EL (cell line): ENCODE data around the gene ZIC5.

Experiments used
- DNase-seq: peaks from one replicate; pipeline ENCODE4 v3.0.0-alpha.2; 2016

ZIC5 gene

GRCh38 chr13:99971576-99972189, at the start of gene ZIC5:
Gene ZIC5, minus strand, starts transcription at chr13:99971767. Its CDS starts 164 bp downstream, at chr13:99971603.
- DNase-seq: no peak

GRCh38 chr13:100019780-100020356, 48.3 kb upstream of the ZIC5 start:
- DNase-seq: no peak

DNA sequence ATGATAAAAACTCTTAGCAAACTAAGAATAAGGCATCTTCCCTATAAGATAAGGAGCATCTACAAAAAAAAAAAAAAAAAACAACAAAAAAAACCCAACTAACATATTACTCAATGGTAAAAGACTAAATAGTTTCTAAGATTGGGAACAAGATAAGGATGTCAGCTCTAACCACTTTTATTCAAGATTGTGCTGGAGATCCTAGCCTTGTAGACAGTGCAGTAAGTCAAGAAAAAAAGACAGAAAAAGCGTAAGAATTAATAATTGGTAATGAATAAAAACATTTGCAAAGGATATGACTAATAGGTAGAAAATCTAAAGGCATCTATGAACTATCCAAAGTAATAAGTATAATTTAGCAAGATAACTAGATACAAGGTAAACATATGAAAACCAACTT, 43.1 kb upstream of the ZIC5 start:
- no peak for DNase-seq

DNA sequence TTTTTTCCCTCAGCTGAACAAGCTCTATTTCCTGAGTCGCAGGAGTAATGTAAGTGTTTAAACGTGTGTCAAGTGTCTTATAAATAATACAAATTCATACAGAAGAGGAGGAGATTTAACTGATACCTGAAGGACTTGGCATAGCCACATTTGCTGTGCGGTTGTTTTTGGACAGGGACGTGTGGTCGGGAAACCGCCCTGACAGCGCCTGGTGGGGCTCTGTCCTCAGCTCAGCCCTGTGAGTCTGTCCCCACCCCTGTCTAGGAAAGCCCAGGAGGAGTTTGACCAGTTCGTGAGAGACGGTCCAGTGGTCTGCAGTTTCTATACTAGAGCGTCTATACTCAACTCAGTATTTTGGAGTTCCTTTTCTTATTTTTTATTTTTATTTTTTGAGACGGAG, 26.7 kb upstream of the ZIC5 start:
- no peak for DNase-seq

DNA sequence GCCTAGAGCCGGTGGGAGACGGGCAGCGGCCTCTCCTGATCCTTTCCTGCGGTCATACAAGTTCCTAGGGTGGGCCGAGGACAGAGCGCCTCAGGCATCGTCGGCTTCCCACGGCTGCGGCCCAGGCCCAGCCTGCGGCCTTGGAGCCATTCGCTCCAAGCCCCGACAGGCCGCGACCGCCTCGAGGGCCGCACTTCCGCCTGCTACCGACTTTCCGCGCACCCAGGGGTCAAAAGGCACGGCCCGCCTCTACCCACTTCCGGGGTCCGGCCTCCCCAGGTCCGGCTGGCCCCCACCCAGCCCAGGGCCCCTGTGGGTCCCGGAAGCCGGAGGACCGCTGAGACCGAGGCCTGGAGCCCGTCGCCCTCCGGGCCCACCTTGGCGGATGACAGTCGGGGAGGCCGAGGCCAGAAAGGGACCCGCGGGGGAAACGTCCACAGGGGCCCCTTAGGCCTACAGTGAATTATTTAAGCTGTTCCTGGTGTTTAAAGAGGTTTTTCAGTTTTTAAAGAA, 26.2 kb upstream of the ZIC5 start:
- DNase-seq: no peak

DNA sequence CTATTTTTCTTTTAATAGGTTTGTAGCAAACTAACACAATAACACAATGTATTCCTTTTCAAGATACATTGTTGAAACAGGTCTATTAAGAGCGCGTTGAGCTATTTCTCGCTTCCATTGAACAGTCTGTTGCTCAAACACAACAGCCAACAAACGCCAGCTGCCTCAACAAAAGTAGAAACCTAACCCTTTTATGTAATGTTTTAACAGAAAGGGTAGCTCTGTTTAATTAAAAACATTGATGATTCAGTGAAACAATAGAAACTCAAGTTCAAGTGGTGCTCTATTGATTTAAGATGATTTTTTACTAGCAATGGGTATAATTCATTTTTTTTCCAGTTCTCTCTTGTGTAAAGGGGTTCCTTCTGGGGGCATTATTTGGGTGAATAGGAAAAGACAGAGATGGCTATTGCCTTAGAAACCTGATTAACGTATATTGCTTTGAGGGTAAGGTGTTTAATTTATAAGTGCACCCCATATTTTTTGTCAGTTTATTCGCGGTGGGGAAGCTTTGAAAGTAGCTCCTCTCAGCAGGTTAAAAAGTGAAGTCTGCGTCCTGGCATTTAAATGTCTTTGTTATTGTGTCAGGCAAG, 24.9 kb upstream of the ZIC5 start:
- no peak for DNase-seq

GRCh38 chr13:99995589-99996380, 24.2 kb upstream of the ZIC5 start:
- no peak for DNase-seq

DNA sequence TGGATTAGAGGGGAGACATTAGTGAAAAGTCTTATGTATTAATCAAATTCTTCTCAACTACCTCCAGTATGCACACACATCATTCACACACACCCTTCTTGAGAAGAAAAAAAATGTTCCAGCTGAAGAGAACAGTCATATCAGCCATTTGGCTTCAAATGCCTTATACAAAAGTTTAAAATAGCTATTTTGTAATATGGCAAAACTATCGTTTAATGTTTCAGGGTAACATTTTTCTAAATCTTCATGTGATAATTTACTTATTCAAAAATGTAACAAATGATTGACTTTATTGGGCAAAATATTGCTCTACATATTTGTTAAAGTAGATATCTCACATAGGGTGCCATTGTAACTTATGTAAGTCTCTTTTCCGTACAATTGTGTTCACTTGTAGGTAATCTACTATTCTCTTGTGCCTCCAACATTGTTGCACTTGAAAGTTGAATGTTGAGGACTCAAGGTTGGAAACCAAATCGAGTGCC, 23.6 kb upstream of the ZIC5 start:
- no peak for DNase-seq

DNA sequence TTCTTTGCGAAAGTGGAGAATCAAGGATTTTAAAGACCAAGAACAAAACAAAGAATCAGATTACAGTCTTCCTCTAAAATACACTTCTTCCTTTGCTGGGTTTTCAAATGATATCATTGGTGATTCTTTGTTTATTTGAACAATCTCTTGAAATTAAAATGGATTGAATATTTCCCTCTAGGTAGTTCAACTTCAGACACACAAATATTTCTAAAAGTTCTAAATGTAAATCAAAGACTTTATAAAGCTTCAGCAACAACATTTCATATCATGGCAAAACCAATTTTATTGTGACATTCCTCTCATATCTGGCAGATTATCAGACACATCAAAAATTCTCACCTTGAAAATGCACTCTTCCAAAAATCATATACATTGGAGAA, 23.1 kb upstream of the ZIC5 start:
- no peak for DNase-seq

DNA sequence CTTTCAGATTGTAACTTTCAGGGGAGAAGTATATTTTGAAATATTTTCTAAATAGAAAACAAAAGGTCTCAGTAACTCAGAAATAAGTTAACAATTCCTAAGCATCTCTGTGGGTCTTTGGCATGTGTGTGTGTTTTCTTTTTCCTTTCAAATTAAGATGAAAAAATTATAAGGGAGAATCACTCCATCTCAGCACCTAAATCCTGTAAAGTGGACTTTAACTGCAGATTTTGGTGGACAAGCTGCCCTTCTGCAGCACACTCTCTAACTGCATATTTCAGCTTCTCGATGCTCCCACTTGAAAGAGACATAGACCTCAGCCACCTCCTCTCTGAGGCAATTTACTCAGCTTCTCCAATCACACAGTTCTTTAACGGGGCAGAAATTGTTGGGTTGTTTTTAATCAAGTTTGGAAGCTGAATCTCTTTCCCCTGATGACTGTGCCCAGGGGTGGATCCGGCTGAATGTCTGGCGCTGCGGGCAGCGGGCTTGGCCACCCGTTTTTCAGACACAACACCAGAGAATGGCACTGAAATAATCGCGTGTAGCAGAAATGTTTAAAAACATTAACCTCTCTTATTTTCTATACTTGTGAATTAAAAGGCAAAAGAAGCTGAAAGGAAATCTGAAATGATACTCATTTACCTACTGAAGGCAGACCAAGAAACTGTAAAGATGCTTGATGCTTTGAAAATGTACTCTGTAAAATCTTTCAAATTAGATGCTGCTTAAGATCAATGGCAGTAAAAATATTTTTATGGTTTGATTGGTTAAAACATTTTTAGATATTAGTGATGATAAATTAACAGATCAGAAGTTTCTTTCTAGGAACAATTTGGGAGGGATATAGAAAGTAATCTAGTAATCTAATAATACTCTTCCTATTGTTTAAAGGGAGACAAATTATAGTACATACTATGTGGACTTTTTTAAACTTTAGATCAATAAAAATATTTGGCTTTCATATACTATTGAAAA, 22.4 kb upstream of the ZIC5 start:
- DNase-seq: no peak

- DNase-seq: no peak
These were observed 21.4 kb upstream of the ZIC5 start for GRCh38 chr13:99992949-99993351.

- no peak for DNase-seq
These were observed 20.5 kb upstream of the ZIC5 start for GRCh38 chr13:99991828-99992775.

- no peak for DNase-seq
These were observed 19.7 kb upstream of the ZIC5 start for GRCh38 chr13:99991013-99991827.

DNA sequence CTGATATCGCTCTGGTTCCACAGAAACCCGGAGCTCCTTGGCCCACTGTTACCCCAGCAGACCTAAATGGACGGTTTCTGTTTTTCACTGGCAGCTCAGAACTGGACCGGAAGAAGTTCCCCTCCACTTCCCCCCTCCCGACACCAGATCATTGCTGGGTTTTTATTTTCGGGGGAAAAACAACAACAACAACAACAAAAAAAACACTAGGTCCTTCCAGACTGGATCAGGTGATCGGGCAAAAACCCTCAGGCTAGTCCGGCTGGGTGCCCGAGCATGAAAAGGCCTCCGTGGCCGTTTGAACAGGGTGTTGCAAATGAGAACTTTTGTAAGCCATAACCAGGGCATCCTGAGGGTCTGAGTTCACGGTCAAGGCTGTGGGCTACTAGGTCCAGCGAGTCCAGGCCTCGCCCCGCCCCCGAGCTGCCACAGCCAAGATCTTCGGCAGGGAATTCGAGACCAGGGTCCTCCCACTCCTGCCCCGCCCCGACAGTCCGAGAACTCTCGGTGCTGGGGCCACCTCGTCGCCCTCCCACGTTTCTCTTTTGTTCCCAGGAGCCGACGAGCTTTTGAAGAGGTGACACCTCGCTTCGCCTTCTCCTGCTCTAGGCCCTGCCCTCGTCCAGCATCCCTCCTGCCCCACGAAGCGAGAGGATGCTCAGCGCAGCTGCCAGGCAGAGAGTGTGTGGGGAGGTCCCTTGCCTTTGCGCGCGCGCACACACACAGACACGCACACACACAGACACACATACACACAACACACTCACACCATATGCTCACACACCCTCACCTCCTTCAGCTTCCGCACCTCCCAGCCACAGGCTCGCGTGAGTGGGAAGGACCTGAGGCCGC, 18.8 kb upstream of the ZIC5 start:
- no peak for DNase-seq

DNA sequence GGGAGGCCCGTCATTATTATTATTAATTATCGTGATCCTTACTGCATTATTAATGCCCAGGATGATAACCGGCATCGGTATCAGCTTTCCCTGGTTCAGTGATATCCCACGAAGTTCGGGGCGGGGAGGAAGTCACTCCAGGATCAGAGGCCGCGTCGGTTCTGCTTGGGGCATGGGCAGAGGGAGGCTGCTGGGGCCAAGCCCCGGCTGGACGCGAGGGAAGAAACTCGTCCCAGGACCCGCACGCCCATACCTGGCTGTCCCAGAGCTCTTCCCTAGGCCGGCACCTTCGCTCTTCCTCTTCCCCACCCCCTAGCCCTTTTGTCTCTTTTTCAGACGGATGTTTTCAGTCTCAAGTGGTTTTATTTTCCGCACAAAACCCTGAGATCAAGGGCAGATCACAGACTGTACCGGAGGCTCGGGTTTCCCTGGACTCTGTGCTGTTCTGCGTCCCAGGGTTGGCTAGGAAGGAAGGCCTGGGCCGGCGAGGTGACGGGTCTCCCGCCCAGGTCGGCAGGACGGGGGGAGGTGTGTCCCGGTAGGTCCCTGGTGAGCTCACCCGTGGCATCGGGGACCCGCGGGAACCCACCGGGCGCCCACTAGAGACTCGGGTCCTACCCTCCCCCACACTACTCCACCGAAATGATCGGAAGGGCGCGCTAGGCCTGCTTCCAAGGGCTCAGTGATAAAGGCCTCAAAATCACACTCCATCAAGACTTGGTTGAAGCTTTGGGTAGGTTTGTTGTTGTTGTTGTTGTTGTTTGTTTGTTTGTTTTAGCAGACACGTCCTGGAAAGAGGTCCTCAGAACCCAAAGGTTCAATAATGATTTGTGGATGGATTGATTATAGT, 17.9 kb upstream of the ZIC5 start:
- DNase-seq: no peak

GRCh38 chr13:99988529-99989275, 17.1 kb upstream of the ZIC5 start:
- DNase-seq: no peak
